Breast epithelium (tissue), 3 donors: Measurements from ENCODE around the gene MKRN2.

Experiments used
- CTCF ChIP-seq, 3 donors: fragments of 450-650 bp; IDR thresholded peaks; one replicate each; pipeline ENCODE4 v1.5.1; 2016 to 2017; ENCODE audit warnings: antibody characterized with exemption in 3 of 3, mild to moderate bottlenecking in 3 of 3, moderate library complexity in 3 of 3
- POLR2A ChIP-seq: fragments of 450-650 bp; IDR thresholded peaks from one replicate; pipeline ENCODE4 v1.6.1; 2016; ENCODE audit warnings: antibody characterized with exemption, mild to moderate bottlenecking, moderate library complexity
- POLR2AphosphoS5 ChIP-seq, 3 donors: sonication (generic); formaldehyde crosslinking; IDR thresholded peaks; one replicate each; pipeline ENCODE4 v1.6.1; 2017; ENCODE audit warnings: antibody characterized with exemption in 3 of 3

GRCh38 chr3:12624056-12624455 lies 67.2 kb downstream of the MKRN2 start:
- TF ChIP-seq CTCF (IDR thresholded peaks at IDR 0.05) (no peak), POLR2A (no peak), POLR2AphosphoS5 (IDR thresholded peaks at IDR 0.05) (no peak)
